NCI-H82 treated with DMSO at 0.1 percent for 48 hours (cell line): ENCODE data around the gene PEX1.
"Not testable (repeated sequence)": the region's sequence is repeated elsewhere in the genome, so short reads cannot be mapped to it uniquely, and the experiment has no call there.

ENCODE experiments used
- DNase-seq: peaks from one replicate; lab custom pipeline; 2025; ENCODE audit not compliant: unreplicated experiment; lab: John Stamatoyannopoulos, UW

The PEX1 gene

DNA sequence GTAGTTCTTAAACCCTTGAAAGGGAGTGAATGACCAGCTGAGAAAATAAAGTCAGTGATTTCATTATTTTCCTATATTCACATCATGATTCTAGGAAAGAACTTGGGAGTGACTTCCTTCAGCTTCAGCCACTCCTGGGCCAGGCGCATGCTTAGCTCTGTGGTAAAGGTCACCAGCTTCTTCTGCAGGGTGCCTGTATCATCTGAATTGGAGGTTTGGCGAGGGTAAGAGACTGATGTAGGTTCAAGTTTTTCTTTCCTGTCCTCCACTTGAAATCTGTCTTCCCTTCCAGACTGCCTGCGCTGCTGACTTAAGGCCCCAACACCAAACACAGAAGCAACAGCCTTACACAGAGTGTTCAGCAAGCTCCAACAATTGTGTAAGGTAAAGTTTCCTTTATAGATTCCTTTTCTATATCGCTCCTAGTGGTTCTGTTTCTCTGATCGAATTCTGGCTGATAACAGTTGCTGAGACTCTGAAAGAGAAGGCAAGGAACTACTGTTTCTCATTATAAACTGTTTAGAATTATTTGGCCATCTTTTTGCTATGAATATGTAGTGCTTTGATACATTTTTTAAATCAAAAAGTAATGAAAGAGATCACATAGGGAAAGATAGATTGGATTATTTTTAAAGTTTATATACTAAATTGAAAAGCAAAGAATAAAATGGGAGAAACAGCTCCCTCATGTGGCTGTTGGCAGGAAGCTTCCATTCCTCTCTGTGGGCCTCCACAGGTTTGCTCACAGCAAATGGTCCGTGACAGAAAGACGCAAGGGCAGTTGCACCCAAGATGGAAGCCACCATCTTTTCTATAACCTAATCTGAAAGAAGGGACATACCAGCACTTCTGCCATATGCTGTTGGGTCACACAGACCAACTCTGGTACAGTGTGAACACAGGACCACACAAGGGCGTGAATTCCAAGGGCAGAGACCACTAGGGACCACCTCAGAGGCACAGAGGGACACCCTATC, 67.0 kb downstream of the PEX1 start:
- no peak for DNase-seq

GRCh38 chr7:92460510-92460909, 67.8 kb downstream of the PEX1 start:
- no peak for DNase-seq

GRCh38 chr7:92460109-92460508, 68.2 kb downstream of the PEX1 start:
- no peak for DNase-seq

DNA sequence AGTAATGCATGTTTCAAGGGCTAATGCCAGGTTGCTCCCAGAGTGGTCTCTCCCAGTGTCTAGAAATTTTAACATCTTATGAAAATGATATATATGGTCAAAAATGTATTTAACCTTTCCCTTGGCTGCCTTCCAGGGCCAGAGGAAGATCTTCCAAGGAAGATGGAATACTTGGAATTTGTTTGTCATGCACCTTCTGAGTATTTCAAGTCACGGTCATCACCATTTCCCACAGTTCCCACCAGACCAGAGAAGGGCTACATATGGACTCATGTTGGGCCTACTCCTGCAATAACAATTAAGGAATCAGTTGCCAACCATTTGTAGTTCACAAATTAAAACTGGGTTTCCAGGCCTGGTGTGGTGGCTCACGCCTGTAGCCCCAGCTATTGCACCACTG, 72.1 kb downstream of the PEX1 start:
- no peak for DNase-seq

DNA sequence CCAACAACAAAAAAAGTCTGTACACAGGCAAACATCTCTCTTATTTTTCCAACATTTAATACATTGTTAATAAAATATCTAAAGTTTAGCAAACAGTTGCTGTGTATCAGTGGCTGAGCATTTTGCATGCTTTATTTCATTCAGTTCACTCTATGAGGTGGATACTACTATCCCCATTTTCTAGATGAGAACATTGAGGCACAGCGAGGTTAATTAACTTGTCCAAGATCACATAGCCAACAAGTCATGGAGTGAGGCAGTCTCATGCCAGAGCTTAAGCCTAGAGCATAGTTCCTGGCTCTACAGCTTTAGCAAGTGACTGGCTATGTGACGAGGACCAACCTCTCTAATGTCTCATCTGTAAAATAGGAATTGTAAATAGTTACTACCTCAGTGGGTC, 76.7 kb downstream of the PEX1 start:
- no peak for DNase-seq

GRCh38 chr7:92448205-92448747, 80.0 kb downstream of the PEX1 start:
- DNase-seq, result peak; percentile 10

- peak; percentile 63 for DNase-seq
Measured at GRCh38 chr7:92447345-92448204, 80.7 kb downstream of the PEX1 start, which contains the start of gene GATAD1. GATAD1 (plus strand) TSS chr7:92447482; CDS start chr7:92447730, 248 bp downstream.

- no peak for DNase-seq
Measured at GRCh38 chr7:92446869-92447344, 81.4 kb downstream of the PEX1 start.

DNA sequence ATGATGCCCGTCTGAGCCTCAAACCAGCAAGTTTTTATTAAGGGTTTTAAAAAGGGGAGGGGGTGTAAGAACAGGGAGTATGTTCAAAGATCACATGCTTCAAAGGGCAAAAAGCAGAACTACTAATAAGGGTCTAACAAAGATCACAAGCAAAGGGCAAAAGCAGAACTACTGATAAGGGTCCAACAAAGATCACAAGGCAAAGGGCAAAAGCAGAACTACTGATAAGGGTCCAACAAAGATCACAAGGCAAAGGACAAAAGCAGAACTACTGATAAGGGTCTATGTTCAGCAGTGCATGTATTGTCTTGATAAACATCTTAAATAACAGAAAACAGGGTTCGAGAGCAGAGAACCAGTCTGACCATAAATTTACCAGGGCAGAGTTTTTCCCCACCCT, 85.6 kb downstream of the PEX1 start:
- DNase-seq, result not testable (repeated sequence)

- DNase-seq, result no peak
Measured at GRCh38 chr7:92437956-92438491, 90.3 kb downstream of the PEX1 start.
